Activated CD4-positive, alpha-beta T cell treated with anti-CD3 and anti-CD28 coated beads for 48 hours (primary cell): Measurements from ENCODE around the gene MYO1D.
A peak's percentile ranks its signal among the peaks of the same experiment; 100 is the strongest.

Source experiments
- DNase-seq: peaks from one replicate; pipeline ENCODE4 v3.0.0-alpha.2; 2020

Gene MYO1D

GRCh38 chr17:32445971-32446370, 431.0 kb downstream of the MYO1D start:
- DNase-seq = no peak

GRCh38 chr17:32445497-32445896, 431.4 kb downstream of the MYO1D start:
- DNase-seq = no peak

- peak; percentile 56 for DNase-seq
These were observed 431.9 kb downstream of the MYO1D start for GRCh38 chr17:32445074-32445415.

- peak; percentile 100 for DNase-seq
These were observed 432.4 kb downstream of the MYO1D start, which contains the start of gene PSMD11 for GRCh38 chr17:32444301-32445073. Gene PSMD11 (plus strand): TSS chr17:32444510. CDS start chr17:32444524, 14 bp downstream.

GRCh38 chr17:32443827-32444300, 433.1 kb downstream of the MYO1D start:
- DNase-seq = no peak
